ENCODE results near the gene SRP68.

GRCh38 chr17:76104140-76104895 is 32.0 kb upstream of the SRP68 start:
- TF ChIP-seq, protein P1, sequence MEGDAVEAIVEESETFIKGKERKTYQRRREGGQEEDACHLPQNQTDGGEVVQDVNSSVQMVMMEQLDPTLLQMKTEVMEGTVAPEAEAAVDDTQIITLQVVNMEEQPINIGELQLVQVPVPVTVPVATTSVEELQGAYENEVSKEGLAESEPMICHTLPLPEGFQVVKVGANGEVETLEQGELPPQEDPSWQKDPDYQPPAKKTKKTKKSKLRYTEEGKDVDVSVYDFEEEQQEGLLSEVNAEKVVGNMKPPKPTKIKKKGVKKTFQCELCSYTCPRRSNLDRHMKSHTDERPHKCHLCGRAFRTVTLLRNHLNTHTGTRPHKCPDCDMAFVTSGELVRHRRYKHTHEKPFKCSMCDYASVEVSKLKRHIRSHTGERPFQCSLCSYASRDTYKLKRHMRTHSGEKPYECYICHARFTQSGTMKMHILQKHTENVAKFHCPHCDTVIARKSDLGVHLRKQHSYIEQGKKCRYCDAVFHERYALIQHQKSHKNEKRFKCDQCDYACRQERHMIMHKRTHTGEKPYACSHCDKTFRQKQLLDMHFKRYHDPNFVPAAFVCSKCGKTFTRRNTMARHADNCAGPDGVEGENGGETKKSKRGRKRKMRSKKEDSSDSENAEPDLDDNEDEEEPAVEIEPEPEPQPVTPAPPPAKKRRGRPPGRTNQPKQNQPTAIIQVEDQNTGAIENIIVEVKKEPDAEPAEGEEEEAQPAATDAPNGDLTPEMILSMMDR (IDR thresholded peaks at IDR 0.05; ENCODE audit: insufficient read depth, low read depth, low read length): no peak
- TF ChIP-seq EZH2 (IDR thresholded peaks at IDR 0.05; ENCODE audit: insufficient read depth, low read length): no peak

Measured in astrocyte (in vitro differentiated cells and primary cell).